GM21619 (cell line): ENCODE results near the gene SH3PXD2A.
"Not testable (repeated sequence)": the region's sequence is repeated elsewhere in the genome, so short reads cannot be mapped to it uniquely, and the experiment has no call there.

Experiments
- ATAC-seq: cut with Tn5 transposase; IDR thresholded peaks from one replicate; pipeline ENCODE4 v1.9.1; 2021; ENCODE audit not compliant: unreplicated experiment

The SH3PXD2A gene

GRCh38 chr10:103851261-103851660, 4.1 kb downstream of the SH3PXD2A start:
- ATAC-seq = no peak

DNA sequence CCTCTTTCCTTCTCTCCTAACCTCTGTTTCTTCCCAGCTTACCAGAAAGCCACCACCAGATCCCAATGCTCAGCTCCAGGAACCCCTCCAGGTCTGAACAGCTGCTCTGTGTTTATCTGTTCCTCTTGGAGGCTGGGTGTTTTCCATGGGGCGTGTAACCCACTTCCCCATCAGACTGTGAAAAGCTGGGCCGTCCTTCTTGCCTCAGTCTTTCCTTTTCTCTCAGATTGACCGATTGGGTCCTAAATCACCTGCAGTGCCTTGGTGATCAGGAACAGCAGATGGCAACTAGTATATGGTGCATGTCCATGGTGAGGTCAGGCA, 4.8 kb downstream of the SH3PXD2A start:
- no peak for ATAC-seq

DNA sequence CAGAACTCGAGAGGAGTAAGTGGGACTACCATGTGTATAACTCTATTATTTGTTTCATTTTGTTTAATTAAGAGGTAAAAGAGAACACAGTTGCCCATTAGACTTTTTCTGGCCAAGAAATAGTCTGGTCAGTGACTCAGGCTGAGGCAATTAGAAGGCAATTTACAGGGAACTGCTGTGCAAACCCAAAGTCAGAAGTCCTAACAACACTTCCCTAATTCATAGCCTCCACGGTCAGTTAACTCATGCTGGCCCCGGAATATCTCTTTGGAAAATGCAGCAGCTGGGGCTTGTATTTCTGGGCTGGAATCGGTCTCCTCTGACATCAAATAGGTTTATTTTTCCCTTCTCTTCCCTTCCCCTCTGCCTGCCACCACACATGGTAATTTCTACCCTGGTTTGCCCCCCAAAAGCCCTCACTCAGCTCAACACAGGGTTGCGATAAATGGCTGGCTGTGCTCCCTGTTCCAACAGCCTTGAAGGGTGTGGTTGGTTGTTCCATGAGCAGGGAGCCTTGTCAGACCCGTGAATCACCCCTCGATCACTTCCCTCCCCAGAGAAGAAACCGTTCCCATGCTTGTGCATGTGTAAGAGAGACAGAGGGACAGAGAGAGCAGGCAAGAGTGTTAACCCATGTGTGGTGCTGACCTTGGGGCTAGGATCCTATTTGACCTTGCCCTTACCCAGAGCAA, 5.3 kb downstream of the SH3PXD2A start:
- no peak for ATAC-seq

DNA sequence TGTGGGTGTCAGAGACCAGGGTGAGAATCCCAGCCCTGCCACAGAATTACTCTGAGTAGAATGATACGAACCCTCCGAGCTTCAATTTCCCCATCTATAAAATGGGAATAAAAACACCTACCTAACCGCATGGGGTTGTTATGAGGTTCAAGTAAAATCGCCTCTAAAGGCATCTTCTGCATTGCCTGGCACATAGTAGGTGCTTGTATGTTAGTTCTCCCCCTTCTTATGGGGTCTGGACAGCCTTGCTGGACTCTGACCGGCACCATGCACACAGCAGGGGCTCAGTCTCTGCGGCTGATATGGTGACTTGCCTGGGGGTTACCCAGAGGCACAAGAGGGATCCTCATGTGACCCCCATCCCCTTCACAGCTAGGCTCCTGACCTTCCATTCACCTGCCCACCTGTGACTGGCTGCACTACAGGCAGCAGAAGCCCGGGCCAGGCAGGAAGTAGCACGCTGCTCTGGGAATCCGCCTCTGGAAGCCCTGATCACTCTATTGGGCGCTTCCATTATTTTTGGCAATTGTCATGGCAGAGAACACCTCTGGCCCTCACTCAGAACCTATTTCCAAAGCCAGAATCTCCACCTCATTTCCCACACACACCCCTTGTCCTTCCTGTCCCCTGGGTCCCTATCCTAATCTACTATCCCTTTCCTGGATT, 6.0 kb downstream of the SH3PXD2A start:
- ATAC-seq = no peak

- ATAC-seq = no peak
These were observed 7.4 kb downstream of the SH3PXD2A start for GRCh38 chr10:103847909-103848468.

- ATAC-seq = no peak
These were observed 8.0 kb downstream of the SH3PXD2A start for GRCh38 chr10:103847346-103847745.

DNA sequence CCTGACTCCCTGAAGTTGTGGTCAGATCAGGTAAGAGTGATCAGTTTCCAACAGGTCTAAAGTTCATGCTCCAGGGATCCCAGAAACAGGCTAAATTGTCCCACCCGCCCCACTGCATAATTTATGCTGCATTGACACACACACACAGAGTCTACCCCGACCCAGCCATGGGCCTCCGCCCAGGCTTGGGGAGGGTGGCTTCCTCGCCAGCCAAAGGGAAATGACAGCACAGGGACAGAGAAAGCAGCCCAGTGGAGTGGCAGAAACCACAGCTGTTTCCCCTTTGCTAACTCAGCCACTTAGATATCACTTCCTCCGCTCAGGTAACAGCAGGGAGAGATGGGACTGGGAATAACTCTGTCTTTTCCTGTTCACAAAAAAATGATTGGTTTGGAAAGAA, 9.4 kb downstream of the SH3PXD2A start:
- ATAC-seq = no peak

DNA sequence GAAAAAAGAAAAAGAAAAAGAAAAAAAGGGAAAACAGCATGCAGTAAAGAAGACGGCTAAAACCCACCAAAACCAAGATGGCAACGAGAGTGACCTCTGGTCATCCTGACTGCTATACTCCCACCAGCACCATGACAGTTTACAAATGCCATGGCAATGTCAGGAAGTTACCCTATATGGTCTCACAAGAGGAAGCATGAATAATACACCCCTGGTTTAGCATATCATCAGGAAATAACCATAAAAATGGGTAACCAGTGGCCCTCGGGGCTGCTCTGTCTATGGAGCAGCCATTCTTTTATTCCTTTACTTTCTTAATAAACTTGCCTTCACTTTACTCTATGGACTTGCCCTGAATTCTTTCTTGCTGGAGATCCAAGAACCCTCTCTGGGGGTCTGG, 10.0 kb downstream of the SH3PXD2A start:
- not testable (repeated sequence) for ATAC-seq

GRCh38 chr10:103843854-103844570, 11.4 kb downstream of the SH3PXD2A start:
- no peak for ATAC-seq

GRCh38 chr10:103843045-103843444, 12.3 kb downstream of the SH3PXD2A start:
- ATAC-seq = no peak

DNA sequence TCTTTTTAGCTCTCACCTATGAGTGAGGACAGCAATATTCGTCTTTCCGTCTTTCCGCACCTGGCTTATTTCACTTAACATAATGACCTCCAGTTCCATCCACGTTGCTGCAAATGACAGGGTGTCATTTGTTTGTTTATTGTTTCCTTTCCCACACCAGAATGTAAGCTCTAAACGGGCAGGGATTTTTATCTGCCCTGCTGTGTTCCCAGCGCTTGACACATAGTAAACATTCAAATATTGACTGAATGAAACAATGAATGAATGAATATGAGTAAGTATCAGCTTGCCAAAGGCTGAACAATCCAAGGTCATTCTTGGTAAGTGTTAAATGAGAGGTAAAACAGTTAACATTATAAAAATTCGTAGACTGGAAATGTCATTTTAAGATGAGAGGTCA, 12.8 kb downstream of the SH3PXD2A start:
- no peak for ATAC-seq

DNA sequence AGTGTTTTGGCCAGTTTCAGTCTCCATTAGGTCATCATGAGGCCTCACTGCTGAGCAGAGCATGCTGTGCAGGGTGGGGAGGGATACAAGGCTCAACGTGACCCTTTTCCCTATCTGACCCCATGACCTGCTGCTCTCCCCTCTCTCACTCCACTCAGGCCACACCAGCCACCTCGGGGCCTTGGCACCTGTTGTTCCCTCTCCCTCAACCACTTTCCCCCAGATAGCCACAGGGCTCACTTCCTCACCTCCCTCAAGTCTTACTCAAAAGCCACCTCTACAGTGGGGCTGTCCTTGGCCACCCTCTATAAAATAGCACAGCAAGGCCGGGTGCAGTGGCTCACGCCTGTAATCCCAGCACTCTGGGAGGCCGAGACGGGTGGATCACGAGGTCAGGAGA, 13.9 kb downstream of the SH3PXD2A start:
- ATAC-seq = no peak

DNA sequence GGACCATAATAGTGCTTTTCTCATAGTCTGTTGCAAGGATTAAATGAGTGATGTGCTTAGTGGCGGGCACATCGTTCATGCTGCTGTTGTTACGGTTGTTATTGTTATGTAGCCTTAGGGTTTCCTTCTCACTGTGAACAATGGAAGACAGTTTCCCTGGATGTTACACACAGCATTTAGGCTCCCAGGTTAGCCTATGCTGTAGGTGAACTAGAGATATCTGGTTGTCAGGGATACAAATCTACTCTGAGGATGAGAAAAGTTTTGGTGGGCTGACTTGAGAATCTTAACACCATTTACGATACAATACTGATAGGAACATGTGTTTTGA, 14.7 kb downstream of the SH3PXD2A start:
- ATAC-seq = no peak

- ATAC-seq = no peak
These were observed 15.3 kb downstream of the SH3PXD2A start for GRCh38 chr10:103839872-103840739.

DNA sequence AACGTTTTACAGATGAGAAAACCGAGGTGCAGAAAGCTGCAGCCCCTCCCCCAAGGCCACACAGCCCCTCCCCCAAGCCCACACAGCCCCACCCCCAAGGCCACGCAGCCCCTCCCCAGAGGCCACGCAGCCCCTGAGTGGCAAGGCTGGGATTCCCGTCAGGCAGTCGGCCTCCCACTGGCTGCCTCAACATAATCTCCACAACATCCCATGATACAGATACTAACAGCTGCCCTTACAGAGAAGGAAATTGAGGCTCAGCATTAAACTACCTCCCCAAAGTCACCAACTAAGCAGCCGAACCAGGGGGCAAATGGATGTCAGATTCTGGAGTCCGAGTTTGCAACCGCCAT, 15.9 kb downstream of the SH3PXD2A start:
- no peak for ATAC-seq

GRCh38 chr10:103838862-103839518, 16.4 kb downstream of the SH3PXD2A start:
- no peak for ATAC-seq

GRCh38 chr10:103838070-103838395, 17.3 kb downstream of the SH3PXD2A start:
- ATAC-seq = no peak

- ATAC-seq = no peak
These were observed 17.9 kb downstream of the SH3PXD2A start for GRCh38 chr10:103837370-103838069.

DNA sequence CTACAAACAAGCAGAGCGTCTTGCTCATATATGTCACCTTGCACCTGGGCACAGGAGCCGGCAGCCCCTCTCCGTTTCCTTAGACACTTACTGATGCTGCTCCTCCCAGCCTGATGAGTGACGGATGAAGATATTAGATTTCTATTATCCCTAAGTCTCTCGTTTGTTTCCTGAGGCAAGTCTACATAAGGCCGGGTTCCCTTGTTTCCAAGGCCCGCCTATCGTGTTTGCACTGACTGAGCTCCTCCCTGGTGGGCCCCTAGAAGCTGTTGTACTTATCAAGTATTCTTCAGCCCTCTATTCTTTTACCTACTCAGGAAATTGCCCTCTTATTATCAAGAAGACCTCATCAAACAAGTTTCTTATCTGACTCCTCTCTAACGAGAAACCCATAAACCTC, 18.5 kb downstream of the SH3PXD2A start:
- no peak for ATAC-seq

- no peak for ATAC-seq
These were observed 19.1 kb downstream of the SH3PXD2A start for GRCh38 chr10:103836273-103836672.
